Activated CD8-positive, alpha-beta T cell treated with anti-CD3 and anti-CD28 coated beads, Interleukin-2, amount 10 ng/mL, durations not matched to agents 7 days and 5 days (primary cell): ENCODE measurements around the gene SPATA33. TPM values are rescaled to one million over a fixed set of nuclear protein-coding genes. Genes with fewer than 3 reads are reported as not detected.
"Not testable (repeated sequence)": the region's sequence is repeated elsewhere in the genome, so short reads cannot be mapped to it uniquely, and the experiment has no call there.

ENCODE experiments used
- ATAC-seq: fragments of 150-1000 bp; cut with Tn5 transposase; one replicate; pipeline ENCODE4 v1.10.0; 2021; ENCODE audit warnings: moderate library complexity
- CTCF ChIA-PET: fragments of 350-600 bp; sonication (Branson Sonifier 250); formaldehyde crosslinking; loops from one replicate; lab custom pipeline; 2021; ENCODE audit warnings: antibody characterized with exemption; lab: Charles Lee
- POLR2A ChIA-PET: fragments of 350-600 bp; sonication (Branson Sonifier 250); formaldehyde crosslinking; loops from one replicate; lab custom pipeline; 2021; ENCODE audit warnings: antibody characterized with exemption; lab: Charles Lee
- DNase-seq: peaks from one replicate; pipeline ENCODE4 v3.0.0-alpha.2; 2020
- H3K27ac Mint-ChIP-seq: one replicate; pipeline ENCODE4 v1.8.0; 2021; ENCODE audit warnings: mild to moderate bottlenecking, mixed read lengths
- H3K27me3 Mint-ChIP-seq: one replicate; pipeline ENCODE4 v1.8.0; 2021; ENCODE audit warnings: low read depth, mixed read lengths
- H3K36me3 Mint-ChIP-seq: one replicate; pipeline ENCODE4 v1.8.0; 2021; ENCODE audit warnings: low read depth, mixed read lengths
- H3K4me1 Mint-ChIP-seq: one replicate; pipeline ENCODE4 v1.8.0; 2021; ENCODE audit warnings: low read depth, mixed read lengths
- H3K4me3 Mint-ChIP-seq: one replicate; pipeline ENCODE4 v1.8.0; 2021; ENCODE audit warnings: mild to moderate bottlenecking, mixed read lengths
- H3K9me3 Mint-ChIP-seq: one replicate; pipeline ENCODE4 v1.8.0; 2022; ENCODE audit warnings: mixed read lengths; ENCODE audit not compliant: insufficient read depth
- total RNA-seq, 2 experiments: library from RNA; stranded (reverse); gene quantifications; one replicate each; pipeline ENCODE4 v1.2.3, GENCODE V29; 2021

Gene SPATA33
- total RNA-seq, 2 experiments from 2014 or later = 13.2 to 16.1 TPM

- Mint-ChIP-seq H3K27ac (no peak overlapping the region), H3K27me3 (no peaks in the 10 kb centered on the region), H3K36me3 (peaks cover 13% of the 10 kb centered on the region), H3K4me1 (peaks cover 33% of the 10 kb centered on the region), H3K9me3 (no peaks in the 10 kb centered on the region), H3K4me3 (no peak overlapping the region)
- POLR2A ChIA-PET = no interaction called here
- no peak for ATAC-seq
- DNase-seq = no peak
- CTCF ChIA-PET = interaction anchor here (0.8 to 3.9 kb wide), 3 partner anchors 8 to 119 kb away, joined by 3 to 25 read pairs (median 4); partner anchors contain the start of gene FANCA
Observed at GRCh38 chr16:89697161-89697615, 39.6 kb downstream of the SPATA33 start.

GRCh38 chr16:89697616-89698331, 40.1 kb downstream of the SPATA33 start:
- POLR2A ChIA-PET = no interaction called here
- Mint-ChIP-seq H3K27ac (no peak overlapping the region), H3K4me1 (peaks cover 39% of the 10 kb centered on the region), H3K9me3 (no peaks in the 10 kb centered on the region), H3K4me3 (no peak overlapping the region), H3K27me3 (no peaks in the 10 kb centered on the region), H3K36me3 (peaks cover 11% of the 10 kb centered on the region)
- ATAC-seq (no peak), DNase-seq (no peak)
- CTCF ChIA-PET = interaction anchor here (0.8 to 4.4 kb wide), 4 partner anchors 9 to 165 kb away, joined by 3 to 25 read pairs (median 13); partner anchors contain the start of gene FANCA

DNA sequence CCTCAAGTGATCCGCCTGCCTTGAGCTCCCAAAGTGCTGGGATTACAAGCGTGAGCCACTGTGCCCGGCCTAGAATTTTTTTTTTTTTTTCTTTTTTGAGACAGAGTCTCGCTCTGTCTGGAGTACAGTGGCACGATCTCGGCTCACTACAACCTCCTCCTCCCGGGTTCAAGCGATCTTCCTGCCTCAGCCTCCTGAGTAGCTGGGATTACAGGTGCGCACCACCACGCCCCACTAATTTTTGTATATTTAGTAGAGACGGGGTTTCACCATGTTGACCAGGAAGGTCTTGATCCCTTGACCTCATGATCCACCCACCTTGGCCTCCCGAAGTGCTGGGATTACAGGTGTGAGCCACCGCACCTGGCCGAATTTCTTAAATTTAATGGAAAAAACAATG, 41.1 kb downstream of the SPATA33 start:
- not testable (repeated sequence) for ATAC-seq, H3K9me3 Mint-ChIP-seq, H3K27ac Mint-ChIP-seq, H3K27me3 Mint-ChIP-seq, DNase-seq, H3K4me3 Mint-ChIP-seq, H3K36me3 Mint-ChIP-seq
- H3K4me1 Mint-ChIP-seq = peaks cover 39% of the 10 kb centered on the region
- POLR2A ChIA-PET = interaction anchor here (0.7 kb wide), 1 partner anchor 153 kb away, joined by 4 read pairs; no protein-coding TSS in a partner anchor
- CTCF ChIA-PET = interaction anchor here (1.0 to 4.4 kb wide), 12 partner anchors 9 to 212 kb away, joined by 3 to 59 read pairs (median 24); partner anchors contain the start of gene CDK10

- POLR2A ChIA-PET = interaction anchor here (0.6 to 1.9 kb wide), 4 partner anchors 13 to 173 kb away, joined by 3 to 6 read pairs (median 4); partner anchors contain the start of genes CDK10 and TCF25
- H3K27ac Mint-ChIP-seq, ATAC-seq, H3K36me3 Mint-ChIP-seq, H3K4me3 Mint-ChIP-seq, DNase-seq, H3K9me3 Mint-ChIP-seq, H3K27me3 Mint-ChIP-seq: not testable (repeated sequence)
- CTCF ChIA-PET = interaction anchor here (0.8 to 4.4 kb wide), 37 partner anchors 10 to 459 kb away, joined by 3 to 59 read pairs (median 4); partner anchors contain the start of genes CDK10, CHMP1A, MC1R and SPATA33
- peaks cover 39% of the 10 kb centered on the region for H3K4me1 Mint-ChIP-seq
Observed at GRCh38 chr16:89699629-89700099, 42.0 kb downstream of the SPATA33 start.

DNA sequence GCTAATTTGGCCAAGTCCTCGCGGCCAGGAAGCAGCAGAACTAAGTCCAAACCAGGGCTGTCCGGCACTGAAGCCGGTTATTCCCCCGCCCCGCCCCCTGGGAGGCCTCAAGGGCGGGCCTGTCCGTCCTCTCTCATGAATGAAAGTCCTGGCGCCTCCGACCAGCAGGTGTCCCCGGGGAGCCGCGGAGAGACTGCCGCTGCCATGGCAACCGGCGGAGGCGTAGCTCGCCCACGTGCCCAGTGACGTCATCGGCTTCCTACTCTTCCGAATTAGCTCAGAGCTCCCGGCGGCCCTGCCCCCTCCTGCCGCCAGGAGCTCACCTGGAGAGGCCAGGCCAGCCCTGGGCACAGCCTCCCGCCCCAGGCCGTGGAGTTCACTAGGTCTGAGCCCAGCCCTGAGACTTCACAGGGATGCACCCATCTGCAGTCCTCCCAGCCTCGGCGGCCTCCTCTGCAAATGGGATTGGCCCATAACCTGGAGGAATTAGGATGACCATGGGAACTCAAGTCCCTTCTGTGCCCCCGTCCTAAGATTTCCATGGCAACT, 42.5 kb downstream of the SPATA33 start:
- ChIA-PET POLR2A (interaction anchor here (1.0 to 1.9 kb wide), 5 partner anchors 13 to 173 kb away, joined by 3 to 6 read pairs (median 3); partner anchors contain the start of genes CDK10 and TCF25), CTCF (interaction anchor here (0.7 to 4.4 kb wide), 40 partner anchors 9 to 459 kb away, joined by 3 to 59 read pairs (median 4); partner anchors contain the start of genes CDK10, CHMP1A, MC1R and SPATA33)
- peak; percentile 97 for DNase-seq
- Mint-ChIP-seq H3K9me3 (no peaks in the 10 kb centered on the region), H3K27ac (peak overlapping the region; percentile 77), H3K4me1 (peaks cover 39% of the 10 kb centered on the region), H3K36me3 (peaks cover 4% of the 10 kb centered on the region), H3K4me3 (peak overlapping the region; percentile 76), H3K27me3 (no peaks in the 10 kb centered on the region)
- peak; percentile 32 for ATAC-seq

DNA sequence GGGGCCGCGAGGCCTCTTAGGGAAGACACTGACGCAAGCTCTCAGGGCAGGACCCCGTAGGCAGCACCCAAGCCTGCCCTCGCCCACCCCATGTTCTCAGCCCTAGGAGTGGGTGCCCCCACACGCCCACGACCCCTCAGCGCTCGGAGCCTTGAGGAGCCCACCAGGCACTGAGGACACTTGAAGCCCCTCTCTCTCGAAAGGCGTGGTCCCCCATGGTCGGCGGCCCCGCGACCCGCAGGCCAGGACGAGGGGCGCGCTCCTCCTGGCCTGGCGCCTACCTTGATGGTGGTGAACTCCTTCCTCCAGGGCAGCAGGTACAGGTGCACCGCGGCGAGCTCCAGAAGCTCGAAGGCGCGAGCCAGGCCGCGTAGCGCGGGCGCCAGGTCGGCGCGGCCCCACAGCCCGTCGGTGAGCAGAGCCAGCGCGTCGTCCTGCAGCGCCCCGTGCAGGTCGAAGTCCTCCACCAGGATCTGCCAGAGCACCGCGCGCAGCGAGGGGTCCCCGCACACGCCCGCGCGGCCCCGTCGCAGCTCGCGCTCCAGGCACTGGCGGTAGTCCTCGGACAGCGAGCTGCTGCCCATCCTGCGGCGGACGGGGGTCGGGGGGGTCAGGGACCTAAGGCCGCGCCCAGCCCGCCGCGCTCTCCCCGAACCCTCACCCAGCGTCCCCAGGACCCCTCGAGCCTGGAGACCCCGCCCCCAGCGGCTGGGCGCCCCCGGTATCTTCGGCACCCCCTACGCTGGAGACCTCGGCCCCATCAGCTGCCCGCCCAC, 43.2 kb downstream of the SPATA33 start:
- Mint-ChIP-seq H3K27me3 (no peaks in the 10 kb centered on the region), H3K9me3 (no peaks in the 10 kb centered on the region), H3K27ac (peak overlapping the region; percentile 85), H3K4me1 (peaks cover 34% of the 10 kb centered on the region), H3K4me3 (peak overlapping the region; percentile 76), H3K36me3 (no peaks in the 10 kb centered on the region)
- ChIA-PET CTCF (interaction anchor here (0.6 to 4.4 kb wide), 42 partner anchors 8 to 460 kb away, joined by 3 to 59 read pairs (median 4); partner anchors contain the start of genes CDK10, CHMP1A, MC1R and SPATA33), POLR2A (interaction anchor here (1.0 to 1.9 kb wide), 5 partner anchors 14 to 172 kb away, joined by 3 to 6 read pairs (median 3); partner anchors contain the start of genes CDK10 and TCF25)
- DNase-seq (peak; percentile 73), ATAC-seq (peak; percentile 34)

- POLR2A ChIA-PET = interaction anchor here (1.0 to 2.3 kb wide), 6 partner anchors 21 to 171 kb away, joined by 3 to 10 read pairs (median 4); partner anchors contain the start of gene TCF25
Observed at GRCh38 chr16:89701425-89702406, 44.1 kb downstream of the SPATA33 start, which contains the start of gene SPATA2L. TSS of gene SPATA2L (minus strand) at chr16:89701705. CDS start at chr16:89701232, 473 bp downstream.

GRCh38 chr16:89704281-89704680, 46.6 kb downstream of the SPATA33 start:
- CTCF ChIA-PET = interaction anchor here (2.0 to 5.6 kb wide), 4 partner anchors 86 to 206 kb away, joined by 6 to 116 read pairs (median 19); no protein-coding TSS in a partner anchor
- POLR2A ChIA-PET = interaction anchor here (2.3 kb wide), 1 partner anchor 20 kb away, joined by 10 read pairs; no protein-coding TSS in a partner anchor

More at GRCh38 chr16:89701425-89702406, 44.1 kb downstream of the SPATA33 start, which contains the start of gene SPATA2L:
- CTCF ChIA-PET = interaction anchor here (0.6 to 4.4 kb wide), 15 partner anchors 9 to 209 kb away, joined by 3 to 59 read pairs (median 3); partner anchors contain the start of gene CDK10
- Mint-ChIP-seq H3K27ac (peak within 1 kb of the TSS; percentile 85), H3K4me3 (peak within 1 kb of the TSS; percentile 76), H3K27me3 (no peaks in the 10 kb centered on the region), H3K36me3 (no peaks in the 10 kb centered on the region), H3K9me3 (no peaks in the 10 kb centered on the region), H3K4me1 (peaks cover 32% of the 10 kb centered on the region)
- DNase-seq (peak; percentile 96), ATAC-seq (peak; percentile 79)

DNA sequence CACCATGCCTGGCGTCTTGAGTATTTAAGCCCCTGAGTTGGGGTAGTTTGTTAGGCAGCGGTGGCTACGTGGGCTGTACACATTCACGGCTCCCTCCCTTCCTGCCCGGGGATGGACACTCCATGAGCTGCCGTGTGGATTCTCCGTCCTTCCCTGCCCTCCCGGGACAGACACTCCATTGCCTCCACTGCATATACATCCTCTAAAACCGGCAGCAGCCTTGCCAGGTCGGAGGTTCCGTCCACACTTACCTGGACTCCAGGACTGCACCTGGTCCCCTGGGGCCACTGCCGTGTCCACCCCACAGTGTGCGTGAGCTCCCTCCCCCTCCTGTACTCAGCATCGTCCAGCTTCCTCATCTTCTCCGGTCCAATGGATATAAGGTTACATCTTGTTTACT, 47.4 kb downstream of the SPATA33 start:
- POLR2A ChIA-PET = no interaction called here
- H3K27me3 Mint-ChIP-seq = no peaks in the 10 kb centered on the region

More at GRCh38 chr16:89704281-89704680, 46.6 kb downstream of the SPATA33 start:
- no peaks in the 10 kb centered on the region for H3K9me3 Mint-ChIP-seq
- ATAC-seq (no peak), DNase-seq (no peak)
- H3K27me3 Mint-ChIP-seq = no peaks in the 10 kb centered on the region
- H3K36me3 Mint-ChIP-seq = no peaks in the 10 kb centered on the region
- H3K4me1 Mint-ChIP-seq = peaks cover 29% of the 10 kb centered on the region
- H3K27ac Mint-ChIP-seq = no peak overlapping the region
- H3K4me3 Mint-ChIP-seq = no peak overlapping the region

More for the DNA sequence above, 47.4 kb downstream of the SPATA33 start:
- H3K9me3 Mint-ChIP-seq = no peaks in the 10 kb centered on the region
- no peaks in the 10 kb centered on the region for H3K36me3 Mint-ChIP-seq
- H3K4me3 Mint-ChIP-seq = no peak overlapping the region
- CTCF ChIA-PET = interaction anchor here (1.0 to 5.6 kb wide), 14 partner anchors 10 to 318 kb away, joined by 3 to 116 read pairs (median 6); partner anchors contain the start of genes CDK10 and MC1R
- peaks cover 25% of the 10 kb centered on the region for H3K4me1 Mint-ChIP-seq
- DNase-seq (no peak), ATAC-seq (no peak)
- no peak overlapping the region for H3K27ac Mint-ChIP-seq
